Calu3 (cell line): ENCODE measurements around the gene ATP11A. TPM values are rescaled to one million over a fixed set of nuclear protein-coding genes. Genes with fewer than 3 reads are reported as not detected.
A peak's percentile ranks its signal among the peaks of the same experiment; 100 is the strongest.

Experiments
- BruUV-seq: library from RNA; stranded (reverse); fragments of 400-500 nt; replicated peaks from 2 replicates; lab custom pipeline; 2021; lab: Mats Ljungman, UMichigan
- CTCF ChIA-PET: fragments of 300-600 bp; sonication (Branson Sonifier 250); formaldehyde crosslinking; loops from one replicate; lab custom pipeline; 2022; ENCODE audit warnings: antibody characterized with exemption; lab: Charles Lee
- DNase-seq: peaks from one replicate; pipeline ENCODE4 v3.0.0; 2022
- H3K27ac Mint-ChIP-seq: one replicate; pipeline ENCODE4 v1.8.0; 2022; ENCODE audit warnings: mixed read lengths; ENCODE audit not compliant: unreplicated experiment
- H3K27me3 Mint-ChIP-seq: one replicate; pipeline ENCODE4 v1.8.0; 2022; ENCODE audit warnings: mixed read lengths; ENCODE audit not compliant: unreplicated experiment
- H3K36me3 Mint-ChIP-seq: one replicate; pipeline ENCODE4 v1.8.0; 2022; ENCODE audit warnings: mild to moderate bottlenecking, moderate library complexity, mixed read lengths; ENCODE audit not compliant: insufficient read depth, unreplicated experiment
- H3K4me1 Mint-ChIP-seq: one replicate; pipeline ENCODE4 v1.8.0; 2022; ENCODE audit warnings: mild to moderate bottlenecking, low read depth, mixed read lengths; ENCODE audit not compliant: unreplicated experiment
- H3K4me3 Mint-ChIP-seq: one replicate; pipeline ENCODE4 v1.8.0; 2022; ENCODE audit warnings: mild to moderate bottlenecking, low read depth, moderate library complexity, mixed read lengths; ENCODE audit not compliant: unreplicated experiment
- H3K9me3 Mint-ChIP-seq: one replicate; pipeline ENCODE4 v1.8.0; 2022; ENCODE audit warnings: low read depth, mixed read lengths; ENCODE audit not compliant: unreplicated experiment
- intact Hi-C: fragments of 100-400 bp; cut with micrococcal nuclease; formaldehyde crosslinking; loops from one replicate; pipeline ENCODE4 v1.10.0; 2022; ENCODE audit not compliant: unreplicated experiment
- total RNA-seq: library from RNA; stranded (reverse); gene quantifications from 2 replicates; pipeline ENCODE4 v1.2.3, GENCODE V29; 2022
- TF ChIP-seq, protein P1 (sequence below): fragments of 200-600 bp; IDR thresholded peaks from one replicate; pipeline ENCODE4 v1.8.0; 2022; ENCODE audit warnings: antibody characterized with exemption; ENCODE audit not compliant: unreplicated experiment

Gene ATP11A
- total RNA-seq, 1 experiment from 2014 or later, result 115 TPM

DNA sequence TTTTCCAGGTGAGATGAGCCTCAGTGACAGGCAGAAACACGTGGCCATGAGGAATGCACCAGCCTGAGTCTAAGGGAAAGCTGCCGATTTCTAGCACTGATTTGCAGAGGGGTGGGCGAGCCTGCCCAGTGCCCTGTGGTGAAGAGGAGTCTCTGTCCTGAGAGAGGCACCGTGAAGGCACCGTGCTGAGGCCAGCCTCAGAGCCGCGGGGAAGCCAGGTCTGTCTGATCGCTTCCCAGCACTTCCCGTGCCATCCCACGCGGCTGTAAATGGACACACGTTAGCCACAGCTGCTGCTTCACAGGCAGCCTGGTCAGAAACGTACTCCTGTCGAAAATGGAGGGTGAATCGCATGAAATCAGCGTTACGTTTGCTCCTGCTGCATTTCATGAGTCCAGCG, 79.8 kb downstream of the ATP11A start:
- Mint-ChIP-seq H3K27ac (no peak overlapping the region), H3K27me3 (no peaks in the 10 kb centered on the region), H3K4me3 (no peak overlapping the region), H3K4me1 (peaks cover 7% of the 10 kb centered on the region), H3K9me3 (no peaks in the 10 kb centered on the region), H3K36me3 (peaks cover 5% of the 10 kb centered on the region)
- intact Hi-C loops, result no loop called here
- no peak for DNase-seq
- TF ChIP-seq, protein P1, sequence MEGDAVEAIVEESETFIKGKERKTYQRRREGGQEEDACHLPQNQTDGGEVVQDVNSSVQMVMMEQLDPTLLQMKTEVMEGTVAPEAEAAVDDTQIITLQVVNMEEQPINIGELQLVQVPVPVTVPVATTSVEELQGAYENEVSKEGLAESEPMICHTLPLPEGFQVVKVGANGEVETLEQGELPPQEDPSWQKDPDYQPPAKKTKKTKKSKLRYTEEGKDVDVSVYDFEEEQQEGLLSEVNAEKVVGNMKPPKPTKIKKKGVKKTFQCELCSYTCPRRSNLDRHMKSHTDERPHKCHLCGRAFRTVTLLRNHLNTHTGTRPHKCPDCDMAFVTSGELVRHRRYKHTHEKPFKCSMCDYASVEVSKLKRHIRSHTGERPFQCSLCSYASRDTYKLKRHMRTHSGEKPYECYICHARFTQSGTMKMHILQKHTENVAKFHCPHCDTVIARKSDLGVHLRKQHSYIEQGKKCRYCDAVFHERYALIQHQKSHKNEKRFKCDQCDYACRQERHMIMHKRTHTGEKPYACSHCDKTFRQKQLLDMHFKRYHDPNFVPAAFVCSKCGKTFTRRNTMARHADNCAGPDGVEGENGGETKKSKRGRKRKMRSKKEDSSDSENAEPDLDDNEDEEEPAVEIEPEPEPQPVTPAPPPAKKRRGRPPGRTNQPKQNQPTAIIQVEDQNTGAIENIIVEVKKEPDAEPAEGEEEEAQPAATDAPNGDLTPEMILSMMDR, result no peak
- CTCF ChIA-PET, result no interaction called here
- no TSS peak for BruUV-seq

DNA sequence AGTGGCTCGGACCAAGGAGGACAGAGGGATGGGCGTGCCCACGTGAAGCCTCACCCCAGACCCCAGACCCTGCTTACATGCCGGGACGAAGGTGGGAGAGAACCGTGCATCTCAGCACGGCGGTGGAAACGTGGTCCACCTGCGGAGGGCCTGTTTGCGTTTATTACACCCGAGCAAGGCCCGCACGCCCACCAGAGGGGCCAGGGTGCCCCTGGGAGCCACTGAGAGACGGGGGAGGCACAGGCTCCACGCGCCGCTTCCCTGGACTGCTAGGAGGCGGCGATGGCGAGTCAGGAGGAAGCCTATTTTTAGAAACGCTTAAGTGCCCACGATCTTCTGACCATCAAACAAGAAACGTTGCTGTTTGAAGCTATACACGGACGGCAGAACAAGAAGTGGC, 80.7 kb downstream of the ATP11A start:
- intact Hi-C loops, result no loop called here
- TF ChIP-seq, protein P1, result no peak
- no TSS peak for BruUV-seq
- peaks cover 7% of the 10 kb centered on the region for H3K4me1 Mint-ChIP-seq
- DNase-seq, result no peak
- peaks cover 5% of the 10 kb centered on the region for H3K36me3 Mint-ChIP-seq
- H3K27me3 Mint-ChIP-seq, result no peaks in the 10 kb centered on the region
- CTCF ChIA-PET, result no interaction called here
- H3K4me3 Mint-ChIP-seq, result no peak overlapping the region
- no peaks in the 10 kb centered on the region for H3K9me3 Mint-ChIP-seq
- H3K27ac Mint-ChIP-seq, result no peak overlapping the region

DNA sequence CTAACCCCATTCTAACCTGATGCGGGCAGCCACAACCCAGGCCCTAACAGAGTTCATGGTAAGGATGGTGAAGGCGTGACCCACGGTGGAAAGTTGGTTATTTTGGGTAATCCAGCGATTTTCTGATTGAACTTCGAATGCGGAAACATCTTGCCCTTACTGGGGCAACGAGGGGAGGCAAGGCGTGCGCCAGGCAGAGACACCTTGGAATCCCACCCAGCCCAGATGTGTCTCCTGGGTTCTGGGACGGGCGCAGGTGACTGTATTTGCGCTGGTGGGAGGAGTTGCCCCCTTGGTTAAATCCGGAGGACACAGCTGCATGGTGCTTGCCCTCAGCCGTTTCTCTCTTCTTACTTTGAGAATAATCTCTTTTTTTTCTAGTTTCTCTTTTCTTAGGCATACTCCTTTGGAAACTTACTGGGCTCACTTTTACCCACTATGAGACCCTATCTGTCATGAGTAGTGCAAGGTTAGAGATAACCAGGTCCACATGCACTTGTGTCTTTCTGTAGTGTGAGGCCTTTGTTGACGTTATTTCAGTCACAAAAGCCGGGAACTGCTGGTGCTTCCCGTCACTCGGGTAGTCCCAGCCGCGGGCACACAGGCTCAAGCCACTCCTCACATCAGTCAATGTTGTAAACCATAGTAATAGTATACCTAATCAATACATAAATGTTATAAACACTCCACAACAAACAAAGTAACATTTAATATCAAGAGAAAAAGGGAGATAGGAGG, 81.5 kb downstream of the ATP11A start:
- CTCF ChIA-PET, result no interaction called here
- DNase-seq, result no peak
- Mint-ChIP-seq H3K4me3 (no peak overlapping the region), H3K36me3 (peaks cover 5% of the 10 kb centered on the region), H3K27ac (no peak overlapping the region), H3K9me3 (no peaks in the 10 kb centered on the region), H3K27me3 (no peaks in the 10 kb centered on the region), H3K4me1 (peaks cover 7% of the 10 kb centered on the region)
- BruUV-seq, result no TSS peak
- TF ChIP-seq, protein P1, result no peak
- intact Hi-C loops, result no loop called here

DNA sequence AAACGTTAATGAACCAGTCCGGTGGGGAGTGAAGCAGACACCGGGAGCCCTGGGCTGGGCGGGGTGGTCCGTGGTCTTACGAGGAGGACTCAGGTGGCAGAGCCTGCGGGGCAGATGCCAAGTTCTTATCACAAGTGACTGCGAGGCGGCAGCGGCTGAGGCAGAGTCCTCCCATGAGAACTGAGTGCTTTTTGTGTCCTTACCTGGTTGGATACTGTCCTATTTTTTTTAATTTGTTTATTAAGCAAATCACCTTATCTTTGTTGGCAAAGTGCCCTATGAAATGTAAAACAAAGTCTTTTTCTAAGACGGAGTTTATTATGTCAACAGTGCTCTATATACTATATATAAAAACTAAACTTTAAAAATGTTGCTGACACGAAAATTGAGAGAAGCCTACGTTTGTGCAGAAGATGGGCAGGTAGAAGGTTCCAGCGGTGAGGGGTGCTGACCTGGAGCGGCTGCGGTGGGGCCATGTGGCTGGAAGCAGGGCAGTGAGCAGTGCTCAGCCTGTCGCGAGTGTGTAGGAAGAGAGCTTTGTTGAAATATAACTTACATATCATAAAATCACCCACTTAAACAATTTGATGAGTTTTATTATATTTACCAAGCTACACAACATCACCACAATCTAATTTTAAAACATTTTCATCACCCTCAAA, 82.2 kb downstream of the ATP11A start:
- Mint-ChIP-seq H3K4me1 (peaks cover 7% of the 10 kb centered on the region), H3K27ac (no peak overlapping the region), H3K4me3 (no peak overlapping the region), H3K27me3 (no peaks in the 10 kb centered on the region), H3K36me3 (peaks cover 5% of the 10 kb centered on the region), H3K9me3 (no peaks in the 10 kb centered on the region)
- CTCF ChIA-PET, result no interaction called here
- intact Hi-C loops, result no loop called here
- peak; percentile 1 for DNase-seq
- no TSS peak for BruUV-seq
- TF ChIP-seq, protein P1, result no peak
